Right atrium auricular region (tissue), 2 donors: ENCODE measurements around the gene ERI2. TPM values are rescaled to one million over a fixed set of nuclear protein-coding genes. Genes with fewer than 3 reads are reported as not detected.

Source experiments
- DNase-seq: peaks from one replicate; pipeline ENCODE4 v3.0.0-alpha.2; 2019; ENCODE audit warnings: low spot score
- H3K27ac ChIP-seq, 2 donors: fragments of 200-600 bp; sonication (generic); 1 replicate in 1 of 2; 2 replicates in 1 of 2; pipeline ENCODE4 v1.5.1; 2016 to 2019
- H3K27me3 ChIP-seq, 2 donors: fragments of 200-600 bp; sonication (generic); one replicate each; pipeline versions ENCODE4 v1.5.1 to v1.6.0; 2017 to 2019
- H3K36me3 ChIP-seq: fragments of 200-600 bp; sonication (generic); one replicate; pipeline ENCODE4 v1.5.1; 2016
- H3K4me1 ChIP-seq, 2 donors: fragments of 200-600 bp; sonication (generic); one replicate each; pipeline versions ENCODE4 v1.5.1 to v1.6.0; 2017 to 2019
- H3K4me3 ChIP-seq, 2 donors: fragments of 200-600 bp; sonication (generic); 1 replicate in 1 of 2; 2 replicates in 1 of 2; pipeline ENCODE4 v1.5.1; 2017 to 2019; ENCODE audit warnings: mild to moderate bottlenecking in 1 of 2, moderate library complexity in 1 of 2
- H3K9me3 ChIP-seq, 2 donors: fragments of 200-600 bp; sonication (generic); one replicate each; pipeline ENCODE4 v1.5.1; 2019
- total RNA-seq, 2 donors: library from RNA; depleted of rRNA; stranded (reverse); fragments of >200 nt; gene quantifications; one replicate each; pipeline ENCODE4 v1.1.0, GENCODE V29; 2016
- TF ChIP-seq, protein P1 (sequence below), 2 donors: fragments of 200-600 bp; sonication (generic); IDR thresholded peaks; one replicate each; pipeline ENCODE4 v1.5.1; 2019; ENCODE audit warnings: antibody characterized with exemption in 2 of 2

Gene ERI2
- total RNA-seq, 2 donors from 2014 or later = 4.9 to 8.0 TPM

DNA sequence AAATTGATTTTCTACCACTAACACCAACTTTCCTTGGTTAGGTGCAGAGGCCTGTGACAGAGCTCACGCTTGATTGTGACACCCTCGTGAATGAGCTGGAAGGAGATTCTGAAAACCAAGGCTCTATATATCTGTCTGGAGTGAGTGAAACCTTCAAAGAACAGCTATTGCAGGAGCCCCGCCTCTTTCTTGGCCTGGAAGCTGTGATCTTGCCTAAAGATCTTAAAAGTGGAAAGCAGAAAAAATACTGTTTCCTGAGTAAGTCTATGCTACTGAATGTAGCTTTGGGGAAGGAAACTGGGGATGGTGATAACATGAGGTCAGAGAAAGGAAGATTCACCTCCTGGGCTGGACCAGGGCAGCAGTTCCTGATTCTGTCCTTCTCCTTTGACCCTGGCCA, 38.3 kb upstream of the ERI2 start:
- TF ChIP-seq, protein P1, sequence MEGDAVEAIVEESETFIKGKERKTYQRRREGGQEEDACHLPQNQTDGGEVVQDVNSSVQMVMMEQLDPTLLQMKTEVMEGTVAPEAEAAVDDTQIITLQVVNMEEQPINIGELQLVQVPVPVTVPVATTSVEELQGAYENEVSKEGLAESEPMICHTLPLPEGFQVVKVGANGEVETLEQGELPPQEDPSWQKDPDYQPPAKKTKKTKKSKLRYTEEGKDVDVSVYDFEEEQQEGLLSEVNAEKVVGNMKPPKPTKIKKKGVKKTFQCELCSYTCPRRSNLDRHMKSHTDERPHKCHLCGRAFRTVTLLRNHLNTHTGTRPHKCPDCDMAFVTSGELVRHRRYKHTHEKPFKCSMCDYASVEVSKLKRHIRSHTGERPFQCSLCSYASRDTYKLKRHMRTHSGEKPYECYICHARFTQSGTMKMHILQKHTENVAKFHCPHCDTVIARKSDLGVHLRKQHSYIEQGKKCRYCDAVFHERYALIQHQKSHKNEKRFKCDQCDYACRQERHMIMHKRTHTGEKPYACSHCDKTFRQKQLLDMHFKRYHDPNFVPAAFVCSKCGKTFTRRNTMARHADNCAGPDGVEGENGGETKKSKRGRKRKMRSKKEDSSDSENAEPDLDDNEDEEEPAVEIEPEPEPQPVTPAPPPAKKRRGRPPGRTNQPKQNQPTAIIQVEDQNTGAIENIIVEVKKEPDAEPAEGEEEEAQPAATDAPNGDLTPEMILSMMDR (IDR thresholded peaks at IDR 0.05) = no peak
- H3K4me3 ChIP-seq = no peak overlapping the region
- no peak for DNase-seq
- H3K27ac ChIP-seq = no peak overlapping the region
- H3K9me3 ChIP-seq = no peaks in the 10 kb centered on the region
- H3K4me1 ChIP-seq = peaks cover 0 to 1% of the 10 kb centered on the region in 2 donors
- H3K27me3 ChIP-seq = no peaks in the 10 kb centered on the region
- no peaks in the 10 kb centered on the region for H3K36me3 ChIP-seq

DNA sequence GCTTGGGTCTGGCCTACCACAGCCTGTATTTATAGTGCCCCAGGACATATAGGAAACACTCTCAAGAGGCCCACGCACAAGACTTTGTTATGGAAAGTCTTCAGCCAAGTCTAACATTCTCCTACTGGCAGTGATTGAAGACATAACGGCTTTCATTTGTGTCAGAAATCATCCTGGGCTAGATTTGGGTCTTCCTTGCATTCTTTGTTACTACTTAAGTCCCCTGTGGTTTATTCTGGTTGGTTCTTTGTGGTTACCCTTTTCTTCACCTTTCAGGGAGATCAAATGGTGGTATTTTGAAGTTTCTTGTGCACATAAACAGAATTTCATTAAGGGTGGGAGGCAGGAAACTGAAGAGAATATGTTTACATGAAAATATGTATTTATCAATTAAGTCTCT, 37.8 kb upstream of the ERI2 start:
- Histone ChIP-seq H3K27ac (no peak overlapping the region), H3K27me3 (no peaks in the 10 kb centered on the region), H3K9me3 (no peaks in the 10 kb centered on the region), H3K36me3 (no peaks in the 10 kb centered on the region), H3K4me3 (no peak overlapping the region), H3K4me1 (no peaks in the 10 kb centered on the region)
- TF ChIP-seq, protein P1 (IDR thresholded peaks at IDR 0.05) = no peak
- no peak for DNase-seq

DNA sequence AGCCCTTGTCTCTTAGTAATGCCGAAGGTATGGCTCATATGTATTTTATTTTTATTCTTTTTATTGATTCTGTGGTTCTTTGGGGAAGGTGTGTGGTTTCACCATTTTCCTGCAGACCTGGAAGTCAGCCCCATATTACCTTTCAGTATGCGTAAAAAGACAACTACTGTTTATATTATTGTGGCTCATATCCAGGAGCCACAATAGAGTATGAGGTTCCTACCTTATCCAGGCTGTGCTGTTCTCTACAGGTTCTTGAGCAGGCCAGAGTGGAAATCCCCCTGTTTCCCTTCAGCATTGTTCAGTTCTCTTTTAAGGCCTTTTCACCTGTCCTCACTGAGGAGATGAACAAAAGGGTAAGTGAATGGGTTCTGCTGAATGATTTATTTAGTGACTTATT, 33.2 kb upstream of the ERI2 start:
- Histone ChIP-seq H3K27ac (no peak overlapping the region), H3K9me3 (no peaks in the 10 kb centered on the region), H3K27me3 (no peaks in the 10 kb centered on the region), H3K4me1 (no peaks in the 10 kb centered on the region), H3K4me3 (no peak overlapping the region), H3K36me3 (no peaks in the 10 kb centered on the region)
- no peak for DNase-seq
- TF ChIP-seq, protein P1 (IDR thresholded peaks at IDR 0.05) = no peak

DNA sequence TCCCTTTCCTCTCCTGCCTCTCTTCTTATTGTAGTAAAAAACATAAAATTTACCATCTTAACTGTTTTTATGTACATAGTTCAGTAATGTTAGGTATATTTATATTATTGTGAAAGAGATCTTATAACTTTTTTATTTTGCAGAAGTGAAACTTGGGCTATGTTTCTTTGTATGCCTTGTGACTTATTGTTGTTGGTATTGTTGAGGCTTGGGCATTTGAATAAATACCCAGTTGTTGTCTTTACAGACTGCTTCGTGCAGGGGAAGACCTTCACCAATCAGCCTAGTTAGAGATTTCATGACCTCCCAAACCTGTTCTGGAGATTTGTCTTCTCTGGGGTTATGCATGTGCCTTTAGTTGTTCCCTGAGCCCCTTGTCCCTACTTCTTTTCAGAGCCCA, 32.0 kb upstream of the ERI2 start:
- Histone ChIP-seq H3K27ac (no peak overlapping the region), H3K4me3 (no peak overlapping the region), H3K9me3 (no peaks in the 10 kb centered on the region), H3K36me3 (no peaks in the 10 kb centered on the region), H3K27me3 (no peaks in the 10 kb centered on the region), H3K4me1 (no peaks in the 10 kb centered on the region)
- DNase-seq = no peak
- TF ChIP-seq, protein P1 (IDR thresholded peaks at IDR 0.05) = no peak

DNA sequence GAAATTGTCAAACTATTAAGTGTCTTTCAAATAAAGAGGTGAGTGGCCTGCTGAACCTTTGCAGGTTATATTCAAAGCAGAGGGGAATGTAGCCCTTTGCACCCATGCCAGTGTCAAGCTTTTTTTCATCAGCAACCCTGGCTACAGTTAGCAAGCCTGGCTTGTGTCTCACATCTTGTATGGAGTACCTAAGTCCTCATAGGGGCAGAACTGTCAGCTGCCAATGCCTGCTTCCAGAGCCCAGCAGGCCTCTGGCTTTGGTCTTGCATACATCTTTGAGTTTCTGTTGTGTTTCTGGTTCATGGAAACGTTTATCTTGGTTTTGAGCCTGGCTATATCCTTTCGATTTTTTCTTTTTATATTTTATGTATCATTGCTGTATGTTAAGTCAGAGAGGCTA, 26.8 kb upstream of the ERI2 start:
- Histone ChIP-seq H3K4me1 (no peaks in the 10 kb centered on the region), H3K27ac (no peak overlapping the region), H3K4me3 (no peak overlapping the region), H3K27me3 (no peaks in the 10 kb centered on the region), H3K9me3 (no peaks in the 10 kb centered on the region), H3K36me3 (no peaks in the 10 kb centered on the region)
- TF ChIP-seq, protein P1 (IDR thresholded peaks at IDR 0.05) = no peak
- no peak for DNase-seq

DNA sequence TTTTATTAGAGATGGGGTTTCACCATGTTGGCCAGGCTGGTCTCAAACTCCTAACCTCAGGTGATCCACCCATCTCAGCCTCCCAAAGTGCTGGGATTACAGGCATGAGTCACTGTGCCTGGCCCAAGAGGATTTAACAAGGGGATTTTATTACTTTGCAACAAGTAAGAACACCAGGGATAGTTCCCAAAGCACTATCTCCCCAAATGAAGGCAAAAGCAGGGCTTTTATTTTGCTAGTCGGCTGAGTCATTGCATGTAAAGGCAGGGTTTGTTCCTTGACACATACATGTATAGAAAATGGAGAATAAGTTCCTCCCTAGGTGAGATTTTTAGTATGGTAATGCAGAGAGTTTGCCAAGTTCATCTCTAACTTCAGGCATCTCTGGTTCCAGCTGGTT, 24.1 kb upstream of the ERI2 start:
- Histone ChIP-seq H3K27me3 (no peaks in the 10 kb centered on the region), H3K4me1 (peaks cover 0 to 7% of the 10 kb centered on the region in 2 donors), H3K27ac (no peak overlapping the region), H3K36me3 (no peaks in the 10 kb centered on the region), H3K9me3 (no peaks in the 10 kb centered on the region), H3K4me3 (no peak overlapping the region)
- DNase-seq = no peak
- TF ChIP-seq, protein P1 (IDR thresholded peaks at IDR 0.05) = no peak
